Heart left ventricle (tissue), 13 donors: Measurements from ENCODE around the gene FADS2.

ENCODE experiments used
- CTCF ChIP-seq, 12 donors: fragments of 200-600 bp; sonication (generic) in 4 of 12; IDR thresholded peaks; one replicate each; pipeline versions ENCODE4 v1.5.0 to v1.8.0; 2018 to 2022; ENCODE audit warnings: antibody characterized with exemption in 12 of 12, mild to moderate bottlenecking in 5 of 12
- POLR2A ChIP-seq, 2 donors: fragments of 450-650 bp; IDR thresholded peaks; one replicate each; pipeline ENCODE4 v1.6.1; 2017; ENCODE audit warnings: antibody characterized with exemption in 2 of 2, mild to moderate bottlenecking in 2 of 2, moderate library complexity in 2 of 2
- donor health status: ischemic (EF 13 %, LVEDD 7.1; RV severe dilation, severe dysfunction).
- donor health status: DM: no; HTN: yes; CAD: no.
- donor health status: DM: no; HTN: no; CAD: no.
- donor health status: ischemic (EF 25% LVEDD 6.9; RV normal size, moderate dysfunction).
- donor health status: ischemic (EF 25% LVEDD 5.7; RV mildly dilated, moderate dysfunction).
- donor health status: ischemic (EF 35%, LVEDD 5.7; RV mildly dilated, moderate dysfunction).
- donor health status: nonischemic (EF 11% LVEDD 7.7; RV severe dilation, severe dysfunction).
- donor health status: DM: yes; HTN: yes; CAD: no.
- donor health status: PGD.
- donor health status: ischemic (EF 29% LVEDD 5.4; RV normal size, mild dysfunction).
- donor health status: nonischemic (EF 23%, LVEDD 6.1; RV moderate dilation, normal function).

GRCh38 chr11:61883327-61883726 is 55.2 kb downstream of the FADS2 start:
- TF ChIP-seq CTCF (IDR thresholded peaks at IDR 0.05) (no peak), POLR2A (IDR thresholded peaks at IDR 0.05) (no peak)
